ENCODE results near the gene OLFM2.
"Not testable (repeated sequence)": the region's sequence is repeated elsewhere in the genome, so short reads cannot be mapped to it uniquely, and the experiment has no call there.

Gene OLFM2

DNA sequence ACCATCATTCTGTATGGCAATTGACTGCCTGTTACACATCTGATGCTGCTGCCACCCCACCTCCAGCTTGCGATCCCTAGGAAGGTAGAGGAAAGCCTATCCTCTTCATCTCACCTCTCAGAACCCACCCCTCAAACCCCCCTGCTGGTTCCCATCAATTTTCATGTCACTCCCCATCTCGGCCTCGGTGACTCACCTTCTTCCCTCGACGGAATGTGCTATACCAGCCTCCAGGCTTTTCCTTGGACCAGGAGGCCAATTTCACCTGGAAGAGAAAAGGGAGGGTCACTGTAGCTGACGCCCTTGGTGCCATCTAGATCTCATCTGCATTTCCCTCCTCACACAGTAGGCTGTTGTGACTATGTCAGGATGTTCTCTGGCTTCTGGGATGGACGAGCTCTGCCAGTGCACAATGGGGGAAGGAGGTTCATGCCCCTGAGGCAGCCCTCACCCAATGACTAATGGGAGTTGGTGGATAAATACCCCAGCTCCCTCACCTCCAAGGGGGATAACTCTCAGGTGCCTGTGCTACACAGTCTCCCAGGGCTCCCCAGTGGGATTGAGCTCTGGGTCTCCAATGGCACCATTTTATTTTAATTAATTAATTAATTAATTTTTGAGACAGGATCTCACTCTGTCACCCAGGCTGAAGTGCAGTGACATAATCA lies 26.4 kb upstream of the OLFM2 start:
- H3K9me3 ChIP-seq (replicated peaks; ENCODE audit: low read length): no peaks in the 10 kb centered on the region
- no peaks in the 10 kb centered on the region for H3K4me1 ChIP-seq (ENCODE audit: control insufficient read depth, insufficient read depth, low read length)
- H3K27me3 ChIP-seq (ENCODE audit: control insufficient read depth, insufficient read depth, low read length): no peaks in the 10 kb centered on the region
- H3K9ac ChIP-seq (ENCODE audit: low read depth, low read length): no peak overlapping the region
- no peak overlapping the region for H3K4me2 ChIP-seq (ENCODE audit: low read length)
- no peaks in the 10 kb centered on the region for H3K36me3 ChIP-seq (ENCODE audit: insufficient read depth, low read length)
- no peak overlapping the region for H3K4me3 ChIP-seq (ENCODE audit: low read length)

DNA sequence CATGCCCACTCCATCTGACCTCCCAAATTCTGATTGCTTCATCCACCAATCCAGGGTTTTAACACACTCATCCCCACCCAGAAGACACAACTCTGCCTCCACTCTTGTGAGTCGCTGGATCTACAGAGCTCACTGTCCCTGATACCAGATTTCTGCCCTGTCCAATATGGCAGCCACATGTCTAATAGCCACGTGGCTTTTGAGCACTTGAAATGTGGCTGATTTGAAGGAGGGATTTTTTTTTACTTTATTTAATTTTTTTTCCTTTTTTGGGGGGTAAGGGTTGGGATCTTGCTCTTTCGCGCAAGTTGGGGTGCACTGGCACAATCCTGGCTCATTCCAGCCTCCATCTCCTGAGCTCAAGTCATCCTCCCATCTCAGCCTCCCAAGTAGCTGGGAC lies 24.8 kb upstream of the OLFM2 start:
- no peak overlapping the region for H3K4me2 ChIP-seq (ENCODE audit: low read length)
- no peak overlapping the region for H3K4me3 ChIP-seq (ENCODE audit: low read length)
- no peak overlapping the region for H3K9ac ChIP-seq (ENCODE audit: low read depth, low read length)
- no peaks in the 10 kb centered on the region for H3K36me3 ChIP-seq (ENCODE audit: insufficient read depth, low read length)
- H3K27me3 ChIP-seq (ENCODE audit: control insufficient read depth, insufficient read depth, low read length): no peaks in the 10 kb centered on the region
- H3K9me3 ChIP-seq (replicated peaks; ENCODE audit: low read length): no peaks in the 10 kb centered on the region
- no peaks in the 10 kb centered on the region for H3K4me1 ChIP-seq (ENCODE audit: control insufficient read depth, insufficient read depth, low read length)

DNA sequence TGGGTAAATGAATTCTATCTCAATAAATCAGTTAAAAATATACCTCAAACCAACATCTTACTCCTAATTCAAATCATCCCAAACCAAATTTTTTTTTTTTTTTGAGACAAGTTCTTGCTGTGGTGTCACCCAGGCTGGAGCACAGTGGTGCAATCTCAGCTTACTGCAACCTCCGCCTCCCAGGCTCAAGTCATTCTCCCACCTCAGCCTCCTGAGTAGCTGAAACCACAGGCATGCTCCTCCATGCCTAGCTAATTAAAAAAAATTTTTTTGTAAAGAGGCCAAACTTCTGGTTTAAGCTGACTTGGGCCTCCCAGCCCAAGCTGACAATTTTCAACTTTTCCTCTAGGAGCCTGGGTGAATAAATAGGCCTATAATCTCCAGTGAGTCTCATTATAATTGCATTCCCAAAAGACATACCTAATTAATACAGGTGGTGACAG lies 22.1 kb upstream of the OLFM2 start:
- Histone ChIP-seq H3K27me3 (ENCODE audit: control insufficient read depth, insufficient read depth, low read length) (no peaks in the 10 kb centered on the region), H3K4me1 (ENCODE audit: control insufficient read depth, insufficient read depth, low read length) (no peaks in the 10 kb centered on the region), H3K4me3 (ENCODE audit: low read length) (no peak overlapping the region), H3K9me3 (replicated peaks; ENCODE audit: low read length) (no peaks in the 10 kb centered on the region), H3K9ac (ENCODE audit: low read depth, low read length) (no peak overlapping the region), H3K4me2 (ENCODE audit: low read length) (no peak overlapping the region), H3K36me3 (ENCODE audit: insufficient read depth, low read length) (no peaks in the 10 kb centered on the region)

DNA sequence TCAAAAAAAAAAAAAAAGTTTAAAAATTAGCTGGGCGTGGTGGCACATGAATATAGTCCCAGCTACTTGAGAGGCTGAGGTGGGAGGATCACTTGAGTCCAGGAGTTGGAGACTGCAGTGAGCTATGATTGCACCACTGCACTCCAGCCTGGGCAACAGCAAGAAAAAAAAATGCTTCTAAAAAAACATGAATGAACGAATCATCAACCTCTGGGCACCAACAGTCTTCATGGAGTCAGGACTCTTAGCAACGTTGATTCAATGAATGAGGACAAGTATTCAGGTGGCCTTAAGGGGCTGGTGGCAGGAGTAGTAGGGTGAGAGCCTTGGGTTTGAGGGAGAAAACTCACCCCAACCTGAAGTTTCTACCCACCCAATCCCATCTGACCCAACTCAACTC lies 20.6 kb upstream of the OLFM2 start:
- Histone ChIP-seq H3K4me2 (ENCODE audit: low read length) (no peak overlapping the region), H3K36me3 (ENCODE audit: insufficient read depth, low read length) (no peaks in the 10 kb centered on the region), H3K4me3 (ENCODE audit: low read length) (no peak overlapping the region), H3K27me3 (ENCODE audit: control insufficient read depth, insufficient read depth, low read length) (no peaks in the 10 kb centered on the region), H3K4me1 (ENCODE audit: control insufficient read depth, insufficient read depth, low read length) (no peaks in the 10 kb centered on the region), H3K9me3 (replicated peaks; ENCODE audit: low read length) (no peaks in the 10 kb centered on the region), H3K9ac (ENCODE audit: low read depth, low read length) (no peak overlapping the region)

DNA sequence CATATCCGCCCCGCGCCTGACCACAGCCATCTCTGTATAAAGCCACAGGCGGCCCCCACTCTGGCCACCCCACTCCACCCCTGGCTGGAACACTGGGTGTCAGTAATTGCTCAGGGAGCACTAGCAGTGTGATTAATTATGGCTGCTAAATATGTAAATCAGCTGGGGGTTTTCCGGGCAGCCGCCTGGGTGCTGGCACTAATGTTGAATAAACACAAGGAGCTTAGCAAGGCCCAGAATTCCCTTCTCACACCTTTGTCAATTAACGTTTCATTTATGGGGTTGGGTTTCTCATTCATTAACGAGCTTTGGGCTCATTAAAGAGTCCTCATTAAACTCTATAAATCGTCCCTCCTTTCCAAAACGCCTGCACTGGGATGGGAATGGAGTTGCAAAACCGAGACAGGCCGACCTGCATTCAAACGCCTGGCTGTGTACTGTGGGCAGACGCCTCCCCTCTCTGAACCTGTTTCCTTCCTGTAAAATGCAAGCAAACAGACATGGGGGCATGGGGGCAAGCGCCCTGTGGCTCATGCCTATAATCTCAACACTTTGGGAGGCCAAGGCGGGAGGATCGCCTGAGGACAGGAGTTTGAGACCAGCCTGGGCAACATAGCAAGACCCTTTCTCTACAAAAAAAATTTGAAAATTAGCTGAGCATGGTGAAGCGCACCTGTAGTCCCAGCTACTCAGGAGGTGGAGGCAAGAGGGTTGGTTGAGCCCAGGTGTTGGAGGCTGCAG lies 17.7 kb upstream of the OLFM2 start:
- H3K4me3 ChIP-seq (ENCODE audit: low read length): no peak overlapping the region

DNA sequence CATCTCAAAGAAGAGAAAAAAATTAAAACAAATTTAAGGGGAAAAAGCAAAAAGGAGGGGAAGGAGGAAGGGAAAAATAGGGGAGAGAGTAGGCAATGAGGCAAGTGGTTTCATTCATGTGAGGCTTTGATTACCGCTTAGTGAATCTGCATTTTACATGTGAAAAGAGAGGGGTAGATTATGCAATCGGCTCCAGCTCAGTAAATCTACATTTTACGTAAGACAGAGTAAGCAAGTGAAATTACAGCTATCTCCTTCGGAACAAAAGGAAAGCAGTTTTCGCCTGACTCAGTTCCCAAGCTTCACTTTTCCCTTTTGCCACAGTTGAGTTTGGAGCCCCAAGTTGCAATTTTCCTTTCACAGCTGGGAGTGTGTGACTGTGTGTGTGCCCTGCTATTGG lies 16.0 kb upstream of the OLFM2 start:
- H3K9me3 ChIP-seq (replicated peaks; ENCODE audit: low read length): no peaks in the 10 kb centered on the region
- no peak overlapping the region for H3K4me2 ChIP-seq (ENCODE audit: low read length)
- no peak overlapping the region for H3K9ac ChIP-seq (ENCODE audit: low read depth, low read length)
- H3K4me3 ChIP-seq (ENCODE audit: low read length): no peak overlapping the region
- H3K27me3 ChIP-seq (ENCODE audit: control insufficient read depth, insufficient read depth, low read length): no peaks in the 10 kb centered on the region
- no peaks in the 10 kb centered on the region for H3K4me1 ChIP-seq (ENCODE audit: control insufficient read depth, insufficient read depth, low read length)
- no peaks in the 10 kb centered on the region for H3K36me3 ChIP-seq (ENCODE audit: insufficient read depth, low read length)

More for the DNA sequence above, 17.7 kb upstream of the OLFM2 start:
- no peaks in the 10 kb centered on the region for H3K27me3 ChIP-seq (ENCODE audit: control insufficient read depth, insufficient read depth, low read length)
- no peak overlapping the region for H3K4me2 ChIP-seq (ENCODE audit: low read length)
- H3K9me3 ChIP-seq (replicated peaks; ENCODE audit: low read length): no peaks in the 10 kb centered on the region
- H3K9ac ChIP-seq (ENCODE audit: low read depth, low read length): no peak overlapping the region
- H3K4me1 ChIP-seq (ENCODE audit: control insufficient read depth, insufficient read depth, low read length): no peaks in the 10 kb centered on the region
- H3K36me3 ChIP-seq (ENCODE audit: insufficient read depth, low read length): no peaks in the 10 kb centered on the region

DNA sequence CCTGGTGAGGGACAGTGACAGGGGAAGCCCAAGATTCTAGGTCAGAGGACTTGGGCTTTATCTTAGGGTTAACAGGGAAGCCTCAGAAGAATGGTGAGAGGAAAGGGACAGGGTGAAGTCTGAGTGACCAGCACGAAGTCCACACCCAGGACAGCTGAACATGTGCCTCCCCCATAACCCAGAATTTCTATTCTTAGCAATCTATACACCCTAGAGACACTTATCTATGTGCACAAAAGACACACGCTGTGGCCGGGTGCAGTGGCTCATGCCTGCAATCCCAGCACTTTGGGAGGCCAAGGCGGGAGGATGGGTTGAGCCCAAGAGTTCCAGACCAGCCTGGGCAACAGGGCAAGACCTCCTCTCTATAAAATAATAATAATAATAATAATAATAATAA lies 11.1 kb upstream of the OLFM2 start:
- no peak overlapping the region for H3K4me3 ChIP-seq (ENCODE audit: low read length)
- H3K4me2 ChIP-seq (ENCODE audit: low read length): no peak overlapping the region
- H3K4me1 ChIP-seq (ENCODE audit: control insufficient read depth, insufficient read depth, low read length): peaks cover 19% of the 10 kb centered on the region
- no peaks in the 10 kb centered on the region for H3K9me3 ChIP-seq (replicated peaks; ENCODE audit: low read length)
- H3K27me3 ChIP-seq (ENCODE audit: control insufficient read depth, insufficient read depth, low read length): peaks cover 3% of the 10 kb centered on the region
- H3K36me3 ChIP-seq (ENCODE audit: insufficient read depth, low read length): no peaks in the 10 kb centered on the region
- no peak overlapping the region for H3K9ac ChIP-seq (ENCODE audit: low read depth, low read length)

DNA sequence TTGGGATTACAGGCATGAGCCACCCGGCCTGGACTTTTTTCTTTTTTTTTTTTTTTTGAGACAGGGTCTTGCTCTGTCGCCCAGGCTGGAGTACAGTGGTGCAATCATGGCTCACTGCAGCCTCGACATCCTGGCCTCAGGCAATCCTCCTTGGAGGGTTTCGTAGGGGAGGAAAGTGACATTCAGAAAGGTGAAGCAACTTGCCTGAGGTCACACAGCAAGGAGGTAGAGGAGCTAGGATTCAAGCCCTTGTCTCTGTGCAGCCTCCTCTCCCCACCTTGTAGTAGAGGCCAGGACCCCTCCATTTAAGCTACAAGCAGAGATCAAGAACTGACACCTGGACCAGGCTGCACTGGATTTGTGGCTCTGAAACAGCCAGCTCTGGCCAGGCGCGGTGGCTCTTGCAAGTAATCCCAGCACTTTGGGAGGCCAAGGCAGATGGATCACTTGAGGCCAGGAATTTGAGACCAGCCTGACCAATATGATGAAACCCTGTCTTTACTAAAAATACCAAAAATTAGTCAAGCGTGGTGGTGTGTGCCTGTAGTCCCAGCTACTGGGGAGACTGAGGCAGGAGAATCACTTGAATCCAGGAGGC lies 10.3 kb upstream of the OLFM2 start:
- H3K9me3 ChIP-seq (replicated peaks; ENCODE audit: low read length); H3K9ac ChIP-seq (ENCODE audit: low read depth, low read length); H3K4me3 ChIP-seq (ENCODE audit: low read length); H3K36me3 ChIP-seq (ENCODE audit: insufficient read depth, low read length); H3K27me3 ChIP-seq (ENCODE audit: control insufficient read depth, insufficient read depth, low read length); H3K4me2 ChIP-seq (ENCODE audit: low read length): not testable (repeated sequence)
- peaks cover 19% of the 10 kb centered on the region for H3K4me1 ChIP-seq (ENCODE audit: control insufficient read depth, insufficient read depth, low read length)

DNA sequence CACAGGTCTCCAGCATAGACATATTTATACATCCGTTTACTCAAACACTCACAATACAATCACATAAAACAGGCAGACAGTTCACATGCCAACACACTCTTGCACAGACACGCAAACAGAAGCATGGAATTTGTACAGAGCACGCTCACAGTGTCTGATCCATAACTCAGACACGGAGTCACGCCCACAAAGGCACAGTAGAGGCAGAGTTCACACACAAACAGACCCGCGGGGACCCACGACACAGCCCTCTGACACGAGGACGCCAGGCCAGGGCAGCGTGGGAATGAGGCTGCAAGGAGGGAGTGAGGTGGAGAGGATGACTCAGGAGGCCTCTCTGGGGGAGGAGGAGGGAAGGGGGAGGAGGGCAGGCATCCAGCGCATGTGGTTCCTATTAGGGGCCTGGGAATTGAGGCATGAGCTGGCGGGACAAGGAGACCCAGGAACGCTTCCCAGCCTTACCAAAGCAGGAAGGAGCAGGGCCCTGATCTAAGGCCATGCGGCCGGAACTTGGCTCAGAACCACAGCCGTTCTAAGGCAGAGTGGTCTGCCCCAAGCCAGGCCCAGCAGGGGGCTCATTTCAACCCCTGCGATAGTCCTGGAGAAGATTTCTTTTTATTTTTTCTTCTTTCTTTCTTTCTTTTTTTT lies 9.1 kb upstream of the OLFM2 start:
- Histone ChIP-seq H3K9me3 (replicated peaks; ENCODE audit: low read length) (peaks cover 6% of the 10 kb centered on the region), H3K9ac (ENCODE audit: low read depth, low read length) (peak overlapping the region; percentile 66), H3K4me1 (ENCODE audit: control insufficient read depth, insufficient read depth, low read length) (peaks cover 24% of the 10 kb centered on the region), H3K4me2 (ENCODE audit: low read length) (peak overlapping the region; percentile 73), H3K27me3 (ENCODE audit: control insufficient read depth, insufficient read depth, low read length) (peaks cover 3% of the 10 kb centered on the region), H3K36me3 (ENCODE audit: insufficient read depth, low read length) (no peaks in the 10 kb centered on the region), H3K4me3 (ENCODE audit: low read length) (peak overlapping the region; percentile 43)

DNA sequence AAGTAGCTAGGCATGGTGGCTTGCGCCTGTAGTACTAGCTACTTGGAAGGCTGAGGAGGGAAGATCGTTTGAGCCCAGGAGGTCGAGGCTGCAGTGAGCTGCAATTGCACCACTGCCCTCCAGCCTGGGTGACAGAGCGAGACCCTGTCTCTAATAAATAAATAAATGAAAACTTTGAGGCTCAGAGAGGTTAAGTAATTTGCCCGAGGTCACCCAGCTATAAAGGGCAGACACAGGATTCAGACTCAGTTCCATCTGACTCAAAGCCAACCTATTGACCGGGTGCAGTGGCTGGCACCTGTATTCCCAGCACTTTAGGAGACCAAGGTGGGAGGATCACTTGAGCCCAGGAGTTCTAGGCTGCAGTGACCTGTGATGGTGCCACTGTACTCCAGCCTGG lies 7.4 kb upstream of the OLFM2 start:
- H3K27me3 ChIP-seq (ENCODE audit: control insufficient read depth, insufficient read depth, low read length): peaks cover 3% of the 10 kb centered on the region
- H3K4me2 ChIP-seq (ENCODE audit: low read length): no peak overlapping the region
- no peak overlapping the region for H3K9ac ChIP-seq (ENCODE audit: low read depth, low read length)
- H3K9me3 ChIP-seq (replicated peaks; ENCODE audit: low read length): peaks cover 6% of the 10 kb centered on the region
- H3K4me3 ChIP-seq (ENCODE audit: low read length): no peak overlapping the region
- H3K4me1 ChIP-seq (ENCODE audit: control insufficient read depth, insufficient read depth, low read length): peaks cover 24% of the 10 kb centered on the region
- no peaks in the 10 kb centered on the region for H3K36me3 ChIP-seq (ENCODE audit: insufficient read depth, low read length)

DNA sequence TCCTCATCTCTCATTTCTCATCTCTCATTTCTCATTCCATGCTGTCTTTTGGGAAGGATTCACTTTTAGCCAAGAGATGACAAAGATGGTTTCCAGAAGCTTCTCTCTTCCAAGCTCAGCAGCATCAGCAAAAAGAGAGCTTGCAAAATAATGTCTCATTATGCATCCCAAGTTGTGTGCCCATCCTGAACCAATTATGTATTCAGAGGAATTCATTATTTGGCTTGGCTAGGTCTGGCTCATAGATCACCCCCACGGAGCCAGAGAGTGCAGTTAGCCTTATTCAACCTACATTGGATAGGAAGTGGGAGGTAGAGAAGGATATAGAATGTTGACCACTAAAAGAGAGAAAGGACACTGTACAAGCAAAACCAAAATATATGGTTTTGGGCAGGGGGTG lies 5.4 kb upstream of the OLFM2 start:
- Histone ChIP-seq H3K36me3 (ENCODE audit: insufficient read depth, low read length) (no peaks in the 10 kb centered on the region), H3K9ac (ENCODE audit: low read depth, low read length) (no peak overlapping the region), H3K4me2 (ENCODE audit: low read length) (no peak overlapping the region), H3K4me3 (ENCODE audit: low read length) (no peak overlapping the region), H3K9me3 (replicated peaks; ENCODE audit: low read length) (peaks cover 6% of the 10 kb centered on the region), H3K4me1 (ENCODE audit: control insufficient read depth, insufficient read depth, low read length) (peaks cover 23% of the 10 kb centered on the region), H3K27me3 (ENCODE audit: control insufficient read depth, insufficient read depth, low read length) (peaks cover 12% of the 10 kb centered on the region)
